Breast epithelium (tissue), 3 donors: ENCODE data around the gene XYLT1.

Experiments
- POLR2A ChIP-seq: fragments of 450-650 bp; IDR thresholded peaks from one replicate; pipeline ENCODE4 v1.6.1; 2016; ENCODE audit warnings: antibody characterized with exemption, mild to moderate bottlenecking, moderate library complexity
- POLR2AphosphoS5 ChIP-seq, 3 donors: sonication (generic); formaldehyde crosslinking; IDR thresholded peaks; one replicate each; pipeline ENCODE4 v1.6.1; 2017; ENCODE audit warnings: antibody characterized with exemption in 3 of 3

- peak in 2 of 3 donors; percentile 33 to 68 for TF ChIP-seq POLR2AphosphoS5 (IDR thresholded peaks at IDR 0.05)
- no peak for TF ChIP-seq POLR2A
These were observed 166.2 kb downstream of the XYLT1 start for GRCh38 chr16:17304491-17305119.
